IMR-90 (cell line): ENCODE results near the gene SIM2.

ENCODE experiments used
- BHLHE40 ChIP-seq: fragments of 150-350 bp; IDR thresholded peaks from 2 replicates; pipeline ENCODE4 v1.6.1; 2016; ENCODE audit warnings: mild to moderate bottlenecking, low read depth, low read length
- MAFK ChIP-seq: IDR thresholded peaks from 2 replicates; pipeline ENCODE4 v1.6.1; 2012; ENCODE audit warnings: low read depth, low read length, improper control_type of control experiment
- POLR2A ChIP-seq: IDR thresholded peaks from 2 replicates; pipeline ENCODE4 v1.6.1; 2012; ENCODE audit warnings: mild to moderate bottlenecking, low read depth, low read length
- RFX5 ChIP-seq: IDR thresholded peaks from 2 replicates; pipeline ENCODE4 v1.8.0; 2012; ENCODE audit warnings: low read depth, mild to moderate bottlenecking, low read length, moderate library complexity
- SMC3 ChIP-seq: fragments of 150-350 bp; IDR thresholded peaks from 2 replicates; pipeline ENCODE4 v1.6.1; 2016; ENCODE audit warnings: low read depth, mild to moderate bottlenecking, antibody characterized with exemption, low read length, moderate library complexity
- TF ChIP-seq, protein P1 (sequence below): conservative IDR thresholded peaks from 2 replicates; pipeline ENCODE4 v1.5.1; 2012; ENCODE audit warnings: mild to moderate bottlenecking, low read depth, low read length, improper control_type of control experiment
- TF ChIP-seq, protein P2 (sequence below): fragments of 150-350 bp; IDR thresholded peaks from 2 replicates; pipeline ENCODE4 v1.6.1; 2017; ENCODE audit warnings: mild to moderate bottlenecking, antibody characterized with exemption, low read length, low read depth

DNA sequence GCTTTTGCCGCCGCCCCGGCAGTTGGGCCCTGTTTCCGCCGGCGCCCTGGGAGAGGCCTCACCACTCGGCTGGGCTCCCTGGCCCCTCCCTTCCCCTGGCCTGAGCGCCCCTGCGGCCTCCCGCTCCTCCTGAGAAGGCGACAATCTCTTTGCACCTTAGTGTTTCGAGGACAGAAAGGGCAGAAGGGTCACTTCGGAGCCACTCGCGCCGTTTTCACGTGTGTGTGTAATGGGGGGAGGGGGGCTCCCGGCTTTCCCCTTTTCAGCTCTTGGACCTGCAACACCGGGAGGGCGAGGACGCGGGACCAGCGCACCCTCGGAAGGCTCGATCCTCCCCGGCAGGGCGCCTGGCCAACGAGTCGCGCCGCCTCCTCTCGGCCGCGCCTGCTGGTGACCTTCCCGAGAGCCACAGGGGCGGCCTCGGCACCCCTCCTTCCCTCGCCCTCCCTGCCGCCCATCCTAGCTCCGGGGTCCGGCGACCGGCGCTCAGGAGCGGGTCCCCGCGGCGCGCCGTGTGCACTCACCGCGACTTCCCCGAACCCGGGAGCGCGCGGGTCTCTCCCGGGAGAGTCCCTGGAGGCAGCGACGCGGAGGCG lies 432 bp upstream of the SIM2 start:
- TF ChIP-seq BHLHE40: no peak
- TF ChIP-seq, protein P1, sequence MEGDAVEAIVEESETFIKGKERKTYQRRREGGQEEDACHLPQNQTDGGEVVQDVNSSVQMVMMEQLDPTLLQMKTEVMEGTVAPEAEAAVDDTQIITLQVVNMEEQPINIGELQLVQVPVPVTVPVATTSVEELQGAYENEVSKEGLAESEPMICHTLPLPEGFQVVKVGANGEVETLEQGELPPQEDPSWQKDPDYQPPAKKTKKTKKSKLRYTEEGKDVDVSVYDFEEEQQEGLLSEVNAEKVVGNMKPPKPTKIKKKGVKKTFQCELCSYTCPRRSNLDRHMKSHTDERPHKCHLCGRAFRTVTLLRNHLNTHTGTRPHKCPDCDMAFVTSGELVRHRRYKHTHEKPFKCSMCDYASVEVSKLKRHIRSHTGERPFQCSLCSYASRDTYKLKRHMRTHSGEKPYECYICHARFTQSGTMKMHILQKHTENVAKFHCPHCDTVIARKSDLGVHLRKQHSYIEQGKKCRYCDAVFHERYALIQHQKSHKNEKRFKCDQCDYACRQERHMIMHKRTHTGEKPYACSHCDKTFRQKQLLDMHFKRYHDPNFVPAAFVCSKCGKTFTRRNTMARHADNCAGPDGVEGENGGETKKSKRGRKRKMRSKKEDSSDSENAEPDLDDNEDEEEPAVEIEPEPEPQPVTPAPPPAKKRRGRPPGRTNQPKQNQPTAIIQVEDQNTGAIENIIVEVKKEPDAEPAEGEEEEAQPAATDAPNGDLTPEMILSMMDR: no peak
- TF ChIP-seq POLR2A: no peak
- TF ChIP-seq MAFK: no peak
- TF ChIP-seq, protein P2, sequence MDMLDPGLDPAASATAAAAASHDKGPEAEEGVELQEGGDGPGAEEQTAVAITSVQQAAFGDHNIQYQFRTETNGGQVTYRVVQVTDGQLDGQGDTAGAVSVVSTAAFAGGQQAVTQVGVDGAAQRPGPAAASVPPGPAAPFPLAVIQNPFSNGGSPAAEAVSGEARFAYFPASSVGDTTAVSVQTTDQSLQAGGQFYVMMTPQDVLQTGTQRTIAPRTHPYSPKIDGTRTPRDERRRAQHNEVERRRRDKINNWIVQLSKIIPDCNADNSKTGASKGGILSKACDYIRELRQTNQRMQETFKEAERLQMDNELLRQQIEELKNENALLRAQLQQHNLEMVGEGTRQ: no peak
- no peak for TF ChIP-seq RFX5
- TF ChIP-seq SMC3: no peak
